ENCODE measurements around the gene THOC7.

THOC7 gene

DNA sequence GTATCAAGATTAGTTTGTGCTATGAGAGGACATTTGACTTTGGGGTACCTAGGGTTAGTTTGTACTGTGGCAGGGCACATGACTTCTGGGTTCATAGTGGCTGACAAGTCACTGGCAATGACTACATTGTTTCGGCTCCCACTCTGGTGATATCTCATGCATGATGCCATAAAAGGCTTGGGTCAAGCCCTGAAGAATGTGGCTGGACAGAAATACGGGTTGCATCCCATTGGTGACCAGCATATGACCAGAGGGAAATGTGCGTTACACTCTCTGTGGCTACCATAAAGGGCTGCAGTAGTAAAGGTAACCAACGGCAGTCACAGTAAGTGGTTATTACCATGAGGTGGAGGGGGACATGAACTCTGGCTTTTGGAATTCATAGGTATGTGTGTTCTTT lies 18.4 kb downstream of the THOC7 start:
- Histone ChIP-seq H3K4me3 (ENCODE audit: insufficient read depth, low read depth, low read length, poor library complexity, severe bottlenecking) (no peak overlapping the region), H3K27ac (ENCODE audit: insufficient read depth, low read length, poor library complexity, severe bottlenecking) (no peak overlapping the region), H3K36me3 (ENCODE audit: control insufficient read depth, insufficient read depth, low read length) (no peaks in the 10 kb centered on the region), H3K27me3 (replicated peaks; ENCODE audit: control insufficient read depth, insufficient read depth, low read length, poor library complexity, severe bottlenecking) (no peaks in the 10 kb centered on the region), H3K9me3 (ENCODE audit: control insufficient read depth, low read length) (no peaks in the 10 kb centered on the region), H3K4me1 (ENCODE audit: control insufficient read depth, insufficient read depth, low read length, poor library complexity, severe bottlenecking) (no peaks in the 10 kb centered on the region)
- DNase-seq: no peak

GRCh38 chr3:63842127-63842526 lies 21.5 kb downstream of the THOC7 start:
- DNase-seq: no peak
- H3K27ac ChIP-seq (ENCODE audit: insufficient read depth, low read length, poor library complexity, severe bottlenecking): no peak overlapping the region
- H3K4me3 ChIP-seq (ENCODE audit: insufficient read depth, low read depth, low read length, poor library complexity, severe bottlenecking): no peak overlapping the region
- no peaks in the 10 kb centered on the region for H3K4me1 ChIP-seq (ENCODE audit: control insufficient read depth, insufficient read depth, low read length, poor library complexity, severe bottlenecking)
- no peaks in the 10 kb centered on the region for H3K36me3 ChIP-seq (ENCODE audit: control insufficient read depth, insufficient read depth, low read length)
- no peaks in the 10 kb centered on the region for H3K27me3 ChIP-seq (replicated peaks; ENCODE audit: control insufficient read depth, insufficient read depth, low read length, poor library complexity, severe bottlenecking)
- H3K9me3 ChIP-seq (ENCODE audit: control insufficient read depth, low read length): no peaks in the 10 kb centered on the region

DNA sequence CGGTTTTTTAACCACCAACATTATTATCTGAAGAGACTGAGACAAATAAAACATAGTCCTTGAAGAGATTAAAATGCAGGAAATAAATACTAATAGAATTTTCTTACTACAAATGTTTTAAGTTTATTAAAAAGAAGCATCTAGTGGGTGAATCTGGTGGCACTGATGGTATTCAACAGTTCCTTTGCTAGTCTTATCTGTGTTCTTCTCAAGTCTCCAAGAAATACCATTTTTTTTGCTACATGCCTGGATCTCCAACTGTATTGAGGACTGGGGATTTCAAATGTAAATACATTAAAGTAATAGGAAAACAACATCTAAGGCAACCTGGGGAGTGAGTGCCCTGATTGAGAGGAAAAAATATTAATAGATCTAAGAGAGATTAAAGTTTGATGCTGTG lies 21.9 kb downstream of the THOC7 start:
- no peak overlapping the region for H3K27ac ChIP-seq (ENCODE audit: insufficient read depth, low read length, poor library complexity, severe bottlenecking)
- DNase-seq: no peak

GRCh38 chr3:63832395-63832794 lies 31.2 kb downstream of the THOC7 start:
- Histone ChIP-seq H3K9me3 (ENCODE audit: control insufficient read depth, low read length) (no peaks in the 10 kb centered on the region), H3K4me3 (ENCODE audit: insufficient read depth, low read depth, low read length, poor library complexity, severe bottlenecking) (no peak overlapping the region), H3K4me1 (ENCODE audit: control insufficient read depth, insufficient read depth, low read length, poor library complexity, severe bottlenecking) (no peaks in the 10 kb centered on the region), H3K36me3 (ENCODE audit: control insufficient read depth, insufficient read depth, low read length) (peaks cover 13% of the 10 kb centered on the region), H3K27ac (ENCODE audit: insufficient read depth, low read length, poor library complexity, severe bottlenecking) (no peak overlapping the region), H3K27me3 (replicated peaks; ENCODE audit: control insufficient read depth, insufficient read depth, low read length, poor library complexity, severe bottlenecking) (no peaks in the 10 kb centered on the region)
- no peak for DNase-seq

More for the DNA sequence above, 21.9 kb downstream of the THOC7 start:
- H3K36me3 ChIP-seq (ENCODE audit: control insufficient read depth, insufficient read depth, low read length): no peaks in the 10 kb centered on the region
- no peaks in the 10 kb centered on the region for H3K4me1 ChIP-seq (ENCODE audit: control insufficient read depth, insufficient read depth, low read length, poor library complexity, severe bottlenecking)
- H3K9me3 ChIP-seq (ENCODE audit: control insufficient read depth, low read length): no peaks in the 10 kb centered on the region
- H3K27me3 ChIP-seq (replicated peaks; ENCODE audit: control insufficient read depth, insufficient read depth, low read length, poor library complexity, severe bottlenecking): no peaks in the 10 kb centered on the region
- H3K4me3 ChIP-seq (ENCODE audit: insufficient read depth, low read depth, low read length, poor library complexity, severe bottlenecking): no peak overlapping the region

DNA sequence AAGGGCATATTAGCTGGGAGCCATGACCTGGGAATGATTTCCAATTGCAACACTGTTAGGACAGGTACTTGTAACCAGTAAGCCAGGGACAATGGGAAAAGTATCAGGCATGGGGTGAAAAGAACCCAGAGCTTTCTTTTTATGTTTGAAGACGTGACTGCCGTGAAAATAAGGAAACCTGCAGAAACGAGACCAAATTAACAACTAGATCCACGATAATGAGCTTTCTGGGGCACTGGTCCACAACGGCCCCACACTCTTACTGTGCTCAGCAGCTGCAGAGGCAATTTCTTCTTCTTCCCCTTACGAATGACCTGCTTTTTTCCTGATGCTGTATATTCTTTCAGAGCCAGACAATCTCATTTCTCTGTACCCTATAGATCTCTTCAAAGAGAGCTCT lies 33.1 kb downstream of the THOC7 start:
- H3K4me1 ChIP-seq (ENCODE audit: control insufficient read depth, insufficient read depth, low read length, poor library complexity, severe bottlenecking): no peaks in the 10 kb centered on the region
- H3K9me3 ChIP-seq (ENCODE audit: control insufficient read depth, low read length): no peaks in the 10 kb centered on the region
- DNase-seq: no peak
- H3K4me3 ChIP-seq (ENCODE audit: insufficient read depth, low read depth, low read length, poor library complexity, severe bottlenecking): no peak overlapping the region
- H3K27ac ChIP-seq (ENCODE audit: insufficient read depth, low read length, poor library complexity, severe bottlenecking): no peak overlapping the region
- H3K27me3 ChIP-seq (replicated peaks; ENCODE audit: control insufficient read depth, insufficient read depth, low read length, poor library complexity, severe bottlenecking): no peaks in the 10 kb centered on the region
- peaks cover 13% of the 10 kb centered on the region for H3K36me3 ChIP-seq (ENCODE audit: control insufficient read depth, insufficient read depth, low read length)

- Histone ChIP-seq H3K4me3 (ENCODE audit: insufficient read depth, low read depth, low read length, poor library complexity, severe bottlenecking) (no peak overlapping the region), H3K27ac (ENCODE audit: insufficient read depth, low read length, poor library complexity, severe bottlenecking) (no peak overlapping the region), H3K4me1 (ENCODE audit: control insufficient read depth, insufficient read depth, low read length, poor library complexity, severe bottlenecking) (no peaks in the 10 kb centered on the region), H3K36me3 (ENCODE audit: control insufficient read depth, insufficient read depth, low read length) (no peaks in the 10 kb centered on the region), H3K9me3 (ENCODE audit: control insufficient read depth, low read length) (no peaks in the 10 kb centered on the region), H3K27me3 (replicated peaks; ENCODE audit: control insufficient read depth, insufficient read depth, low read length, poor library complexity, severe bottlenecking) (no peaks in the 10 kb centered on the region)
- no peak for DNase-seq
Observed at GRCh38 chr3:63824309-63824708, 39.3 kb downstream of the THOC7 start.

- Histone ChIP-seq H3K27ac (ENCODE audit: insufficient read depth, low read length, poor library complexity, severe bottlenecking) (no peak within 1 kb of the TSS), H3K36me3 (ENCODE audit: control insufficient read depth, insufficient read depth, low read length) (no peaks in the 10 kb centered on the region), H3K4me1 (ENCODE audit: control insufficient read depth, insufficient read depth, low read length, poor library complexity, severe bottlenecking) (no peaks in the 10 kb centered on the region), H3K27me3 (replicated peaks; ENCODE audit: control insufficient read depth, insufficient read depth, low read length, poor library complexity, severe bottlenecking) (no peaks in the 10 kb centered on the region), H3K9me3 (ENCODE audit: control insufficient read depth, low read length) (no peaks in the 10 kb centered on the region), H3K4me3 (ENCODE audit: insufficient read depth, low read depth, low read length, poor library complexity, severe bottlenecking) (no peak within 1 kb of the TSS)
- no peak for DNase-seq
Observed at GRCh38 chr3:63819151-63819398, 44.5 kb downstream of the THOC7 start, which contains the start of gene C3orf49. TSS of gene C3orf49 (plus strand) at chr3:63819299. CDS start at chr3:63819472, 173 bp downstream.

DNA sequence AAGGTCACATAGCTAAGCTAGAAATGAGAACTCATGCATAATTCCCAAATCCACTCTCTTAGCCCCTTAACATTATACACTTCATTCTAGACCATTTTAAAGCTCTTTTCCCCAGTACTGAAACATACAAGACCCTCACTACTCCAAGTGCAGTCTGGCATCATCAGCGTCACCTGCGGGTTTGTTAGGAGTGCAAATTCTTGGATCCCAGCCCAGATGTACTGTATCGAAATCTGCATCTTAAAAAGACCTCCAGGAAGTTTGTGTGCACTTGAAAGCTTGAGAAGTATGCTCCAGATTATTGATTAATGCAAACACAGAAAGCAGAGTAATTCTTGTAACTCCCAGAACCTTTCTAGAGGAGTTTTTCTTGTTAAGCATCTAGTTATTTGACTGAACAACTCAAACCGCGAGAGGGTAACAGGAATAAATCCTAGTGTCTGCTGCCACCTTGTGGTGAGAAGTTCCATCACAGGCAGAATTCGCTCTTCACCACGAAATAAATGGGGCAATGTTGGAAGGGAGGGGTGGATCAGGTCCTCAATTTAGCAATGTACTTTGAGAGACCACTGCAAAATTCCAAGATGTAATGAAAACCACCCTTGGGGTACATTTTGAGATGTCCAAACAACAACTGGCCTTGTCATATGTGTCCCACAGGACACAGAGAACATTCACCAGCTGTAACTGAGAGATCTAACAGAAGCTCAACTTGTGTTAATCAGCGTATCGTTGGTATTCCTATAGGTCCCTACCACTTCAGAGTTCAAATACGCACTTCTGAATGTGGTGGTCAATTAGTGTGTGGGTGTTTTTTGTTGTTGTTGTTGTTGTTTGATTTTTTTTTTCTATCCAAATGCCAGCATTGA lies 45.1 kb downstream of the THOC7 start:
- Histone ChIP-seq H3K4me3 (ENCODE audit: insufficient read depth, low read depth, low read length, poor library complexity, severe bottlenecking) (no peak overlapping the region), H3K27ac (ENCODE audit: insufficient read depth, low read length, poor library complexity, severe bottlenecking) (no peak overlapping the region), H3K4me1 (ENCODE audit: control insufficient read depth, insufficient read depth, low read length, poor library complexity, severe bottlenecking) (no peaks in the 10 kb centered on the region), H3K9me3 (ENCODE audit: control insufficient read depth, low read length) (no peaks in the 10 kb centered on the region), H3K36me3 (ENCODE audit: control insufficient read depth, insufficient read depth, low read length) (no peaks in the 10 kb centered on the region), H3K27me3 (replicated peaks; ENCODE audit: control insufficient read depth, insufficient read depth, low read length, poor library complexity, severe bottlenecking) (no peaks in the 10 kb centered on the region)
- peak; percentile 11 to 39 (median 15) for DNase-seq

GRCh38 chr3:63817225-63817624 lies 46.4 kb downstream of the THOC7 start:
- no peaks in the 10 kb centered on the region for H3K9me3 ChIP-seq (ENCODE audit: control insufficient read depth, low read length)
- no peaks in the 10 kb centered on the region for H3K27me3 ChIP-seq (replicated peaks; ENCODE audit: control insufficient read depth, insufficient read depth, low read length, poor library complexity, severe bottlenecking)
- no peak for DNase-seq
- no peak overlapping the region for H3K4me3 ChIP-seq (ENCODE audit: insufficient read depth, low read depth, low read length, poor library complexity, severe bottlenecking)
- H3K4me1 ChIP-seq (ENCODE audit: control insufficient read depth, insufficient read depth, low read length, poor library complexity, severe bottlenecking): no peaks in the 10 kb centered on the region
- H3K27ac ChIP-seq (ENCODE audit: insufficient read depth, low read length, poor library complexity, severe bottlenecking): no peak overlapping the region
- H3K36me3 ChIP-seq (ENCODE audit: control insufficient read depth, insufficient read depth, low read length): no peaks in the 10 kb centered on the region

- DNase-seq: no peak
- H3K27ac ChIP-seq (ENCODE audit: insufficient read depth, low read length, poor library complexity, severe bottlenecking): no peak overlapping the region
- no peaks in the 10 kb centered on the region for H3K4me1 ChIP-seq (ENCODE audit: control insufficient read depth, insufficient read depth, low read length, poor library complexity, severe bottlenecking)
- no peaks in the 10 kb centered on the region for H3K9me3 ChIP-seq (ENCODE audit: control insufficient read depth, low read length)
- no peaks in the 10 kb centered on the region for H3K36me3 ChIP-seq (ENCODE audit: control insufficient read depth, insufficient read depth, low read length)
- no peak overlapping the region for H3K4me3 ChIP-seq (ENCODE audit: insufficient read depth, low read depth, low read length, poor library complexity, severe bottlenecking)
- no peaks in the 10 kb centered on the region for H3K27me3 ChIP-seq (replicated peaks; ENCODE audit: control insufficient read depth, insufficient read depth, low read length, poor library complexity, severe bottlenecking)
Observed at GRCh38 chr3:63814237-63814636, 49.4 kb downstream of the THOC7 start.

All from effector memory CD4-positive, alpha-beta T cell (primary cell).